HG03432 (cell line): ENCODE measurements around the gene CPEB3.
"Not testable (repeated sequence)": the region's sequence is repeated elsewhere in the genome, so short reads cannot be mapped to it uniquely, and the experiment has no call there.

Experiments
- ATAC-seq: cut with Tn5 transposase; IDR thresholded peaks from one replicate; pipeline ENCODE4 v1.9.1; 2021; ENCODE audit warnings: mild to moderate bottlenecking, moderate library complexity; ENCODE audit not compliant: unreplicated experiment

The CPEB3 gene

DNA sequence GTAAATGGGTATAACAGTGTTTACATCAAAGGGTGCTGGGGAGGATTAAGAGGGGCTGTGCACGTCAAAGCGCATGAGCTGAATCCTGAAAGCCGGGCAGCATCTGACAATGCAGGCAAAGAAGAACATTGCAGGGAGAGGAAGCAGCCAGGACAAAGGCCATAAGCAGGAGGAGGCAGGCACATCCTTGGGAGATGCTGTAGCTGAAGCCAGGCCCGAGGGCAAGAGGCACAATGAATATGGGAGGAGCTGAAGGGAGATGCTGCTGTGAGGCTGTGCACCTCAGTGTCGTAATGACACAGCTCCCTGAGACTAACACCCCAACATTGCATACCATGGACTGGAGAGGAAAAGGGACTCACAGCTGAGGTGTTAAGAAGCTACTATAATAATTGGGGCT lies 238.1 kb downstream of the CPEB3 start:
- ATAC-seq, result no peak

DNA sequence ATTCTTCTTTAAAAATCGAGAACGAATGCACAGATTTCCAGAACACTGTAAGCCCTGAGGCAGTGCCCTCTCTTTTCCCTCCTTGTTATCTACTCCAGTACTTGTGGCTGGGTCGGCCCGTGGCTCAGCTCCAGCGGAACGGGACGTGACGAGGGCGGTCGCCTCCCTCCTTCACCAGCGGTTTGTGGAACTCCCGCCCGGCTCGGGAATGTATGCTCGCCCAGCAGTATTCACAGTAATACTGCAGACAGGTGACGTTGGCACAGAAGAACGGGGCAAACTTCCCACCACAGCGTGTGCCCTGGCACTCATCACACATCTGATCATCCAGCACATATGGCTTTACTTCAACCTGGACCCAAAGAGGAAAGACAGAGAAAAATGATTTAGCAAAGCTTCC lies 238.8 kb downstream of the CPEB3 start:
- no peak for ATAC-seq

DNA sequence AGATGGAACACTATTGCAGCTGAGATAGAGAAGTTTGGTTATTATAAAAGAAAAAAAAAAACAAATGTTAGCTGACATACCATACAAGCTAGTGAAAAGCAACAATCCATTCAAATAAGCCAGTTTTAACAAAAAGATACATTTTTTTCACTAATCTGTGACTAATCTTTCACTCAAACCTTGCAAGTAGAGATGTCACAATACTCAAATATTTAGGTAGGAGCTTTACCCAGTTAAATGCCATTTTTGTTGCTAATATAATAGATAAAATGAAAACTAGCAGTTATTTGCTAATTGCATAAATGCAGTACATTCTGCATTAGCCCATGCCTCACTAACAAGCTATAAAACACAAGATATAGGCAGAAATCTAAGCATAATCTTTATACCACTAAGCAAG lies 243.7 kb downstream of the CPEB3 start:
- no peak for ATAC-seq

DNA sequence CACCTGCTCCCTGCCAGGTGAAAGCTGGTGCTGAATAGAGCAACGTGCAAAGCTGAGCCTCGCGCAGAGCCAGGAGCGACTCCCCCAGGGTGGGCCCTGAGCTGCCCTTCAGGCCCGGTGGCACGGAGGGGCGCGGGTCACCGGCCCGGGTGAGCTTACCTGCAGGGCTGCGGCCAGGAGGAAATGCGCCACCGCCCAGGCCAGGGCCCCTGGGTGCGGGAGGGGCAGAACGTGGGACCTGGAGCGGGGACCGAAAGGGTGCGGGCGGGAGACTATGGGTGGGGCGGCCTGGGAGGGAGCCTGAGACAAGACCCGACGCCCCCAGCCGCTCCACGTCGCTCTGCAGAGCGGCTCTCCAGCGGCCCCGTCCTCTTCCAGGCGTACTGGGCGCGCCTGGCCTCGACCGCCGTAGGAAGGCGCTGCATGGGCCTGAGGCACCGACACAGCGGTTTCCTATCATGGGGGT lies 245.2 kb downstream of the CPEB3 start:
- ATAC-seq, result no peak

GRCh38 chr10:92042541-92042940 lies 248.3 kb downstream of the CPEB3 start:
- ATAC-seq, result no peak

DNA sequence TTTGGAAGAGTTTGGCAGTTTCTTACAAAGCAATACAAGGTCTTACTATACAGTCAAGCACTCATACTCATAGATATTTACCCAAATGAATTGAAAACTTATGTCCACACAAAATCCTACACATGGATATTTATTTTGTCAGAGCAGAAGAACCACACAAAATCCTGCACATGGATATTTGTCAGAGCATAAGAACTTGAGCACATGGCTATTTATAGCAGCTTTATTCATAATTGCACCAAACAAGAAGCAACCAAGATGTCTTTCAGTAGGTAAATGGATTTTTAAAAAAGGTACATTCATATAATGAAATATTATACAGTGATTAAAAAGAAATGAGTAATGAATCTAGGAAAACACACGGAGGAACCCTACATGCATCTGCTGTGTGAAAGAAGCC lies 251.9 kb downstream of the CPEB3 start:
- ATAC-seq, result no peak

DNA sequence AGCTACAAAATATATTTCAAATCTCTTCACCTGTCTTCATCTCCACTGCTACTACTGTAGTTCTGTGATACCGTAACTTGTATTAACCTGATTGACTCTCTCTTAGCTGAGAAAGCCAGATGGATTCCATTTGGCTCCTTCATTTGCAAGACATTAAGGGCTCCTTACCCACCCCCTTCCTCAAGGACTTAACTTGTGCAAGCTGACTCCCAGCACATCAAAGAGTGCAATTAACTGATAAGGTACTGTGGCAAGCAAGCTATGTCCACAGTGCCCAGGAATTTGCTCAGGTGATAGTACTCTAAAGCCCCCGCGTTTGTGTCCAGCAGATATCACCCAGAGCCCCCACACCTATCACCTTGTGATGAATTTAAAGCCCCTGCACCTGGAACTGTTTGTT lies 257.8 kb downstream of the CPEB3 start:
- not testable (repeated sequence) for ATAC-seq

DNA sequence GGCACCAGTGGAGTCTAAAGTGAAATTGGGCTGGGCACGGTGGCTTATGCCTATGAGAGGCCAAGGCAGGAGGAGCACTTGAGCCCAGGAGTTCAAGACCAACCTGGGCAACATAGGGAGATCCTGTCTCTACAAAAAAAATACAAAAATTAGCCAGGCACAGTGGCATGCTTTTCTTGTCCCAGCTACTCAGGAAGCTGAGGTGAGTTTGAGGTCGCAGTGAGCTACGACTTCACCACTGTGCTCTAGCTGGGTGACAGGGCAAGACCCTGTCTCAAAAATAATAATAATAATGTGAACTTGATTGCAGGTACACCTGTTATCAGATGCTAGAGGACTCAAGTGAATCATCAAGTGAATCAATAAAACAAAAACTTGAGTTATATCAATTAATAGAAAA lies 259.3 kb downstream of the CPEB3 start:
- no peak for ATAC-seq

GRCh38 chr10:92027141-92027540 lies 263.7 kb downstream of the CPEB3 start:
- no peak for ATAC-seq

DNA sequence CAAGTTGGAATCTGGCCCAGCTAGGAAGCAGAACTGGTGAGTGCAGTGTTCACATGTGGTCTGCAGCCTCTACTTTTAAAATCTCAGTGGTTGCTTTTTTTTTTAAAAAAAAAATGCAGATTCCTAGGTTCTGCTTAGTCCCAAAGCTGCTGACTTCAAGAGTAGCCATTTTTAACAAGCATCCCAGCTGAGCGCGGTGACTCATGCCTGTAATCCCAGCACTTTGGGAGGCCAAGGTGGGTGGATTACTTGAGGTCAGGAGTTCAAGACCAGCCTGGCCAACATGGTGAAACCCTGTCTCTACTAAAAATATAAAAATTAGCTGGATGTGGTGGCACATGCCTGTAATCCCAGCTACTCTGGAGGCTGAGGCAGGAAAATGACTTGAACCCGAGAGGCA lies 265.5 kb downstream of the CPEB3 start:
- ATAC-seq, result not testable (repeated sequence)

DNA sequence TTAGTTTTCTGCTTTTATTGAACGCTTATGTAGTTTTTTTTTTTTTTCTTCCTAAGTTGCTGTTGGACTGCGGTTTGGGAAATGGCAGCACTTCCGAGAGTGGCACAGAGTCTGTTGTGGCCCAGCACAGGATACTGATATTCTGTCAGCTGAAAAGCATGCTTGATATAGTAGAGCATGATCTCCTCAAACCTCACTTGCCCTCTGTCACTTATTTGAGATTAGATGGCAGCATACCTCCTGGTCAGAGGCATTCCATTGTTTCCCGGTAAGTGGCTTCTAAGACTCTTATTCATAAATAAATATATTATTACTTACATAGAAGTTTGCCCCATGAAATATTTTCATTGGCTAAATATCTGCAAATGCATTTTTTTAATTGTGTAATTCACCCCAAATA lies 266.2 kb downstream of the CPEB3 start:
- no peak for ATAC-seq

DNA sequence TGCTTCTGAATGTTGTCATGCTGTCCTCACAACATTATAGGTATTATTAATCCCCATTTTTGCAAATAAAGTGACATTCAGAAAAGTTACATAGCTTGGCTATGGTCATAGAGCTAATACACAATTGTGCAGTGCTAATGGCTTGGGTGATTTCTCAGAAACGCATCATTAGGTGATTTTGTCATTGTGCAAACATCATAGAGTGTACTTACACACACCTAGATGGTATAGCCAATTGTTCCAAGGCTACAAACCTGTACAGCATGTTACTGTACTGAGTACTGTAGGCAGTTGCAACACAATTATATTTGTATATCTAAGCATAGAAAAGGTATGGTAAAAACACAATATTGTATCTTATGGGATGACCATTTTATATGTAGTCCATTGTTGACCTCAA lies 276.3 kb downstream of the CPEB3 start:
- ATAC-seq, result no peak

DNA sequence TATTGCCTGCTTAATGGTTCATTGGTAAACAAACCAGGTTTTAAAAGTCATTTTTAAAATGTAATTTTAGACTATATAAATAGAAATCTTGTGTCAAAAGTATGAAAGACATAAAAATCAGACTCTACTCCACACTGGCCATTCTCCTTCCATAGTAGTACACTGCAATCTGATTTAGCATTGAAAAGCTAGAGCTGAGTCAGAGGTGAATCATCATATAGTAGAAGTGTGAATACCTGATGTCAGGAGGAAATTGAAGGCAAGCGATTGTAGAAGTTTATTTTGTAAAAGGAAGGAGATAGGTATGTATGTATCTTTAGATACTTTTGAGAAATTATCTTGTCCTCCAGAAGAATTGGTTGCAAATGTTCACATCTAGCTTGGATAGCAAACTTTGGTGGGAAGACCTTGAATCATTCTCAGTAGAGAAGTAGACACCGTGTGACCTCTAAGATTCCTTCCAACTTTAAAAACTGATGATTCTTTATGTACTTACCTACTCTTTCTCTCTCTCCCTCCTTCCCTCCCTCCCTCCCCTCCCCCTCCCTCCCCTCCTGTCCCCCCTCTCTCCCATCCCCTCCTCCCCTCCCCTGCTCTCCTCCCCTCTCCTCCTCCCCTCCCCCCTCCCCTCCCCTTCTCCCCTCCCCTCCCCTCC lies 279.2 kb downstream of the CPEB3 start:
- no peak for ATAC-seq

DNA sequence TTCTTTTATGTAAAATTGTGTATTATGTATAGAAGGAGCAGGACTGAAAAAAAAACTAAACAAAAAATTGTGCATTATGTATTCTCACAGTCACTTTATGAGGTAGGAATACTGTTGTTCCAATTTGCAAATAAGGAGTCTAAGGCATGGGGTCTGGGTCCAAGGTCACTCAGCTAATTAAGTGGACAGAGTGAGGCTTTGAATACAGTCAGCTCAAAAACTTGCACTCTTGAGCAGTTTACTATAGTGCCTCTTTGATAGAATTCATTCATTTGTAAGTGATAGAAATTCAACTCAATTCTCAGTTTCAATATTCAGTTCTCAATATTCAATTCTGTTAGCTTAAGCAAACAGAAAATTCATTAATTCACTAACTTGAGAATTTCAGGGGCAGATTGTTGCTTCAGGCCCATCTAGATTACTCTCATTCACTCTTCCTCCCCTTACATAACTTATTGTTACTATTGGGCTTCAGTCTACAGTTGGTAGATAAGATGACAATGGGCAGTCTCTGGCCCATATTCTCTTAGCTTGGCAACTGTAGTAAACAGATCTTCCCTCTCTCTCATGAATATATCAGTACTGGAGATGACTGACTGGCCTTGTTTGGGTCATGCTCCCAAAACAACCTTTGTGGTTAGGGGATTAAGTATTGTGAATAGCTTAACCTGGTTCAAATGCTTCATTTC lies 280.7 kb downstream of the CPEB3 start:
- ATAC-seq, result no peak

GRCh38 chr10:92009445-92009844 lies 281.4 kb downstream of the CPEB3 start:
- no peak for ATAC-seq

GRCh38 chr10:92005978-92006377 lies 284.9 kb downstream of the CPEB3 start:
- ATAC-seq, result no peak

GRCh38 chr10:92003258-92003657 lies 287.6 kb downstream of the CPEB3 start:
- no peak for ATAC-seq

- no peak for ATAC-seq
These were observed 288.9 kb downstream of the CPEB3 start for GRCh38 chr10:92001995-92002394.

- ATAC-seq, result no peak
These were observed 289.3 kb downstream of the CPEB3 start for GRCh38 chr10:92001581-92001980.
